CD4-positive, CD25-positive, alpha-beta regulatory T cell (primary cell): ENCODE data around the gene CNNM3. TPM values are rescaled to one million over a fixed set of nuclear protein-coding genes. Genes with fewer than 3 reads are reported as not detected.
A peak's percentile ranks its signal among the peaks of the same experiment; 100 is the strongest.
"Not testable (repeated sequence)": the region's sequence is repeated elsewhere in the genome, so short reads cannot be mapped to it uniquely, and the experiment has no call there.

Experiments used
- ATAC-seq, 2 donors: fragments of 150-1000 bp; cut with Tn5 transposase; one replicate each; pipeline ENCODE4 v1.10.0; 2021; ENCODE audit warnings: low read depth in 2 of 2, moderate number of reproducible peaks in 2 of 2, moderate library complexity in 1 of 2
- DNase-seq, 3 donors: peaks; one replicate each; pipeline versions ENCODE4 v3.0.0 to v3.0.0-alpha.2; 2012 to 2022; ENCODE audit warnings: mixed read lengths in 1 of 3
- H3K27ac ChIP-seq: one replicate; pipeline ENCODE4 v1.7.0; 2013; ENCODE audit warnings: mild to moderate bottlenecking, low read length; ENCODE audit not compliant: insufficient read depth, poor library complexity, severe bottlenecking
- H3K27me3 ChIP-seq: one replicate; pipeline ENCODE4 v1.7.0; 2013; ENCODE audit warnings: low read length; ENCODE audit not compliant: control insufficient read depth, insufficient read depth
- H3K36me3 ChIP-seq: one replicate; pipeline ENCODE4 v1.7.0; 2013; ENCODE audit warnings: mild to moderate bottlenecking, low read length, moderate library complexity; ENCODE audit not compliant: control insufficient read depth, insufficient read depth
- H3K4me1 ChIP-seq: 2 replicates; pipeline ENCODE4 v1.7.0; 2013; ENCODE audit warnings: mild to moderate bottlenecking, low read length; ENCODE audit not compliant: insufficient read depth, control insufficient read depth, poor library complexity, severe bottlenecking
- H3K4me3 ChIP-seq: one replicate; pipeline ENCODE4 v1.7.0; 2013; ENCODE audit warnings: low read depth, mild to moderate bottlenecking, low read length, moderate library complexity
- H3K9me3 ChIP-seq, 2 experiments: 1 replicate in 1 of 2; 2 replicates in 1 of 2; pipeline ENCODE4 v1.7.0; 2013; ENCODE audit warnings: low read length in 2 of 2, mild to moderate bottlenecking in 1 of 2, moderate library complexity in 1 of 2; ENCODE audit not compliant: control insufficient read depth in 2 of 2
- H3K27ac Mint-ChIP-seq, 3 donors: one replicate each; pipeline ENCODE4 v1.8.0; 2020 to 2022; ENCODE audit warnings: mild to moderate bottlenecking in 3 of 3, mixed read lengths in 3 of 3, moderate library complexity in 2 of 3
- H3K27me3 Mint-ChIP-seq: one replicate; pipeline ENCODE4 v1.8.0; 2022; ENCODE audit warnings: mild to moderate bottlenecking, mixed read lengths
- H3K36me3 Mint-ChIP-seq: one replicate; pipeline ENCODE4 v1.8.0; 2020; ENCODE audit warnings: mixed read lengths
- H3K4me1 Mint-ChIP-seq, 4 donors: one replicate each; pipeline ENCODE4 v1.8.0; 2020 to 2022; ENCODE audit warnings: mixed read lengths in 4 of 4, mild to moderate bottlenecking in 1 of 4
- H3K4me3 Mint-ChIP-seq, 4 donors: one replicate each; pipeline ENCODE4 v1.8.0; 2020 to 2022; ENCODE audit warnings: mild to moderate bottlenecking in 4 of 4, mixed read lengths in 4 of 4, moderate library complexity in 3 of 4
- H3K9me3 Mint-ChIP-seq, 7 donors: one replicate each; pipeline ENCODE4 v1.8.0; 2020 to 2022; ENCODE audit warnings: mixed read lengths in 7 of 7, mild to moderate bottlenecking in 3 of 7, moderate library complexity in 2 of 7
- polyA plus RNA-seq, 4 donors: library from polyadenylated mRNA; unstranded; fragments of 300-500 nt; fragmentation: Illumina TruSeq; gene quantifications; one replicate each; pipeline ENCODE4 v1.2.3, GENCODE V29; 2021
- total RNA-seq: library from RNA; stranded (reverse); gene quantifications from one replicate; pipeline ENCODE4 v1.2.3, GENCODE V29; 2022

Gene CNNM3
- total and polyA plus RNA-seq, 5 donors from 2014 or later, result 4.9 to 33.1 (median 10.3) TPM

DNA sequence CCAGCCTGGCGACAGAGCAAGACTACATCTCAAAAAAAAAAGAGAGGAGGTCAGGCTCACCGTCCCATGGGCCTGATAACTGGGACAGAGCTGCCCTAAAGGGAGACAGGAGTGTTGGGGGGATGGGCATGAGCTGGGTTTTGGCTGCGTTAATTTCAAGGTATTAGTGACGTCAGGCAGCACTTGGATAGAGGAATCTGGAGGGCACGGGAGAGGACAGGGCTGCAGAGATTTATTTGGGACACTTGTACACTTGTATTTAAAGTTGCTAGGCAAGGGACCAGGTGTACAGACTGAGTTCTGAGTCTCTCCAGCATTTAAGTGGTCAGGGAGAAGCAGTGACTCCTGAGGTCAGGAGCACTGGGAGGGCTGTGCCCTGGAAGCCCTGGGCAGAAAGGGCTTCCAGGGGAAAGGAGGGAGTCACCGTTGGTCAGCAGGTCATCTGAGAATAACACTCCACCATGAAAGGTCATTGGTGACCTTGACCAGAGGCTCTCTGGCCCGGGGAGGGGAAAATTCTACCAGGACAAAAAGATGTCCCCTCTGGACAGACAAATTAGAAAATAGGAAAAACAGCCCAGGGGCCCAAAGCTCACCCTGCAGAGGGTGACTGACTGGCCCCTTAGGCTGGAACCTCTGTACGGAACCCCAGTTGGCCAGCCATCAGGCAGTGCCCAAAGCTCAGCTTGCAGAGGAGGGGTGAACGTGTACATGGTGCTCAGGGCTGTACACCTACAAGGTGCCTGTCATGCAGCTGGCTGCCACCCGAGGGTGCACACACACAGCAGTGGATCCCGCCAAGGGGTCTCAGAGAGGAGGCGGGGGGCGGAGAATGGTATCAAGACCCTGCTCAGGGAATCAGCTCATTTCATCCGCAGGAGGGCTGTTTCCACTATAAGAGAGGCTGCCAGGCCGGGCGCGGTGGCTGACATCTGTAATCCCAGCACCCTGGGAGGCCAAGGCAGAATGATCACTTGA lies 23.0 kb upstream of the CNNM3 start:
- H3K27me3 Mint-ChIP-seq, result no peaks in the 10 kb centered on the region

DNA sequence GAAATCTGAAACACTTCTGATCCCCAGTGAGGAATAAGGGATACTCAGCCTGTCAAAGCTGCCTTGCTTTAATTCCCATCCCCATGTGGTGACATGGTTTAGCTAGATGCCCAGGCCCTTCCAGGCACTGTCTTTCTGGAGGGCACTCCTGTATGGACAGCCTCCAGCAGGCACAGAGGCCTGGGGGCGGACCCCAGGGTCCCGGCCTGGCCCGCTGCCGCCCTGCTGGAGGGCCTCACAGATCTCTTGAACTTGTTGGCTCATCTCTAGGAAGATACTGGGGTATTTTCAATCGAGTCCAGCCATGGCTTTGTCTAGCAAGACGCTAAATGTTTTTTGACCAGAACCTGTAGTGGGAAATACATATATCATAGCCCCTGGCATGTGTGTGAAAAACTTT lies 21.0 kb upstream of the CNNM3 start:
- Histone ChIP-seq H3K27ac (no peak overlapping the region), H3K27me3 (no peaks in the 10 kb centered on the region), H3K36me3 (peaks cover 5% of the 10 kb centered on the region), H3K4me3 (no peak overlapping the region), H3K9me3 (no peaks in the 10 kb centered on the region), H3K4me1 (no peaks in the 10 kb centered on the region)
- Mint-ChIP-seq H3K36me3 (peaks cover 10% of the 10 kb centered on the region), H3K4me3 (no peak overlapping the region), H3K9me3 (no peaks in the 10 kb centered on the region), H3K27me3 (no peaks in the 10 kb centered on the region), H3K27ac (no peak overlapping the region), H3K4me1 (no peaks in the 10 kb centered on the region)
- ATAC-seq, result no peak
- DNase-seq, result no peak

More for the DNA sequence above, 23.0 kb upstream of the CNNM3 start:
- Mint-ChIP-seq H3K36me3 (peaks cover 4% of the 10 kb centered on the region), H3K27ac (peak overlapping the region in 1 of 3 donors; percentile 44), H3K4me3 (no peak overlapping the region), H3K9me3 (no peaks in the 10 kb centered on the region), H3K4me1 (peaks cover 0 to 2% (median 0%) of the 10 kb centered on the region in 4 donors)
- no peaks in the 10 kb centered on the region for H3K9me3 ChIP-seq
- no peak overlapping the region for H3K4me3 ChIP-seq
- no peak overlapping the region for H3K27ac ChIP-seq
- H3K36me3 ChIP-seq, result no peaks in the 10 kb centered on the region
- ATAC-seq (no peak), DNase-seq (no peak)
- no peaks in the 10 kb centered on the region for H3K4me1 ChIP-seq
- no peaks in the 10 kb centered on the region for H3K27me3 ChIP-seq

- not testable (repeated sequence) for H3K4me3 Mint-ChIP-seq, DNase-seq, H3K4me1 Mint-ChIP-seq, H3K4me3 ChIP-seq, H3K9me3 Mint-ChIP-seq, H3K9me3 ChIP-seq, ATAC-seq, H3K36me3 Mint-ChIP-seq, H3K27ac Mint-ChIP-seq, H3K36me3 ChIP-seq, H3K27ac ChIP-seq, H3K27me3 ChIP-seq, H3K27me3 Mint-ChIP-seq
- peaks cover 10% of the 10 kb centered on the region for H3K4me1 ChIP-seq
Observed at GRCh38 chr2:96796497-96796896, 19.6 kb upstream of the CNNM3 start.

- ATAC-seq (no peak), DNase-seq (no peak)
- Mint-ChIP-seq H3K9me3 (no peaks in the 10 kb centered on the region), H3K36me3 (peaks cover 10% of the 10 kb centered on the region), H3K27me3 (no peaks in the 10 kb centered on the region), H3K4me1 (no peaks in the 10 kb centered on the region), H3K4me3 (no peak overlapping the region), H3K27ac (no peak overlapping the region)
- Histone ChIP-seq H3K4me3 (no peak overlapping the region), H3K27me3 (no peaks in the 10 kb centered on the region), H3K4me1 (peaks cover 16% of the 10 kb centered on the region), H3K27ac (no peak overlapping the region), H3K9me3 (no peaks in the 10 kb centered on the region), H3K36me3 (peaks cover 5% of the 10 kb centered on the region)
Observed at GRCh38 chr2:96797066-96797625, 18.9 kb upstream of the CNNM3 start.

- Mint-ChIP-seq H3K4me1 (peaks cover 0 to 4% (median 0%) of the 10 kb centered on the region in 4 donors), H3K9me3 (no peaks in the 10 kb centered on the region), H3K27ac (no peak overlapping the region), H3K4me3 (no peak overlapping the region), H3K36me3 (peaks cover 10% of the 10 kb centered on the region), H3K27me3 (no peaks in the 10 kb centered on the region)
- H3K27me3 ChIP-seq, result no peaks in the 10 kb centered on the region
- DNase-seq, result no peak
- H3K4me3 ChIP-seq, result no peak overlapping the region
- no peak for ATAC-seq
- no peaks in the 10 kb centered on the region for H3K9me3 ChIP-seq
- H3K4me1 ChIP-seq, result peaks cover 20% of the 10 kb centered on the region
- H3K27ac ChIP-seq, result no peak overlapping the region
- H3K36me3 ChIP-seq, result peaks cover 5% of the 10 kb centered on the region
Observed at GRCh38 chr2:96798733-96799622, 17.1 kb upstream of the CNNM3 start.

DNA sequence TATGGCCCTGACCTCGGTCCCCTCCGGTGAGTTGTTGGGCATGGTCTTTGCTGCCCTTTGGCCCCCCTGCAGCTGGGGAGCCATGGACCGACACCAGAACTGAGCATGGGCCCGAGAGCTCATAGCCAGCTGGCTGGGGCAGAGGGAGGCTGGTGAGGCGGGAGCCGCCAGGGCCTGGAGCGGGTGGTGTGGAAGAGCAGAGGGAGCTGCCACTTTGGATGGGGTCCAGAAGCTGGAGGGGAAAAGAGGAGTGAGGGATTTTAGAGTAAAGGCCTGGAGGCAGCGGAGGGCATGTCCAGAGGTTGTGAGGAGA lies 16.5 kb upstream of the CNNM3 start:
- Histone ChIP-seq H3K9me3 (no peaks in the 10 kb centered on the region), H3K36me3 (peaks cover 5% of the 10 kb centered on the region), H3K27ac (no peak overlapping the region), H3K27me3 (no peaks in the 10 kb centered on the region), H3K4me1 (peaks cover 20% of the 10 kb centered on the region), H3K4me3 (no peak overlapping the region)
- H3K36me3 Mint-ChIP-seq, result peaks cover 10% of the 10 kb centered on the region
- DNase-seq (no peak), ATAC-seq (no peak)
- peaks cover 0 to 4% (median 0%) of the 10 kb centered on the region in 4 donors for H3K4me1 Mint-ChIP-seq
- no peaks in the 10 kb centered on the region for H3K9me3 Mint-ChIP-seq
- H3K4me3 Mint-ChIP-seq, result no peak overlapping the region
- no peak overlapping the region for H3K27ac Mint-ChIP-seq
- no peaks in the 10 kb centered on the region for H3K27me3 Mint-ChIP-seq

- peak in 1 of 2 donors; percentile 16 for ATAC-seq
- peaks cover 20% of the 10 kb centered on the region for H3K4me1 ChIP-seq
Observed at GRCh38 chr2:96800061-96801004, 15.7 kb upstream of the CNNM3 start.

More at GRCh38 chr2:96800061-96801004, 15.7 kb upstream of the CNNM3 start:
- H3K4me3 Mint-ChIP-seq, result no peak overlapping the region
- peaks cover 0 to 7% (median 2%) of the 10 kb centered on the region in 4 donors for H3K4me1 Mint-ChIP-seq
- Histone ChIP-seq H3K36me3 (peaks cover 5% of the 10 kb centered on the region), H3K27me3 (no peaks in the 10 kb centered on the region), H3K27ac (no peak overlapping the region), H3K4me3 (no peak overlapping the region), H3K9me3 (no peaks in the 10 kb centered on the region)
- no peaks in the 10 kb centered on the region for H3K9me3 Mint-ChIP-seq
- DNase-seq, result no peak
- no peaks in the 10 kb centered on the region for H3K27me3 Mint-ChIP-seq
- peaks cover 10% of the 10 kb centered on the region for H3K36me3 Mint-ChIP-seq
- no peak overlapping the region for H3K27ac Mint-ChIP-seq
